Ectodermal cell (in vitro differentiated cells): ENCODE data around the gene PER3.

Experiments
- H3K27ac ChIP-seq: 2 replicates; pipeline ENCODE4 v1.7.0; 2013; ENCODE audit warnings: mild to moderate bottlenecking, low read depth, low read length; ENCODE audit not compliant: insufficient read depth, poor library complexity, severe bottlenecking
- H3K27me3 ChIP-seq: 2 replicates; pipeline ENCODE4 v1.7.0; 2013; ENCODE audit warnings: mild to moderate bottlenecking, low read length; ENCODE audit not compliant: insufficient read depth, control insufficient read depth, poor library complexity, severe bottlenecking
- H3K36me3 ChIP-seq: one replicate; pipeline ENCODE4 v1.7.0; 2013; ENCODE audit warnings: low read length; ENCODE audit not compliant: control insufficient read depth, insufficient read depth
- H3K4me1 ChIP-seq: one replicate; pipeline ENCODE4 v1.7.0; 2013; ENCODE audit warnings: low read length; ENCODE audit not compliant: control insufficient read depth, insufficient read depth
- H3K4me3 ChIP-seq: 2 replicates; pipeline ENCODE4 v1.7.0; 2013; ENCODE audit warnings: low read depth, low read length, control low read depth; ENCODE audit not compliant: insufficient read depth
- H3K9me3 ChIP-seq: 2 replicates; pipeline ENCODE4 v1.7.0; 2013; ENCODE audit warnings: mild to moderate bottlenecking, low read length, moderate library complexity; ENCODE audit not compliant: control insufficient read depth
- WGBS, 2 experiments: methylation state at CpG; one replicate each; pipeline ENCODE4 v1.1.7; 2013; ENCODE audit warnings: missing lambda C conversion rate in 2 of 2; 5-methylcytosine and 5-hydroxymethylcytosine counted together

The PER3 gene

GRCh38 chr1:7885513-7886404, 101.7 kb downstream of the PER3 start:
- Histone ChIP-seq H3K36me3 (no peaks in the 10 kb centered on the region), H3K4me3 (no peak overlapping the region), H3K4me1 (no peaks in the 10 kb centered on the region), H3K9me3 (no peaks in the 10 kb centered on the region), H3K27ac (no peak overlapping the region), H3K27me3 (no peaks in the 10 kb centered on the region)
- 84 to 85% methylated on average over 22 to 24 of the region's 27 CpGs for WGBS, 2 experiments

- Histone ChIP-seq H3K4me3 (no peak overlapping the region), H3K9me3 (no peaks in the 10 kb centered on the region), H3K27ac (no peak overlapping the region), H3K27me3 (no peaks in the 10 kb centered on the region), H3K4me1 (no peaks in the 10 kb centered on the region), H3K36me3 (no peaks in the 10 kb centered on the region)
- 93 to 94% methylated on average over 7 of the region's 7 CpGs for WGBS, 2 experiments
Measured at GRCh38 chr1:7886405-7886745, 102.3 kb downstream of the PER3 start.

GRCh38 chr1:7888248-7889081, 104.4 kb downstream of the PER3 start:
- H3K9me3 ChIP-seq: no peaks in the 10 kb centered on the region
- no peaks in the 10 kb centered on the region for H3K27me3 ChIP-seq
- 94 to 95% methylated on average over 9 of the region's 9 CpGs for WGBS, 2 experiments
- H3K4me3 ChIP-seq: no peak overlapping the region
- H3K4me1 ChIP-seq: no peaks in the 10 kb centered on the region
- no peak overlapping the region for H3K27ac ChIP-seq
- H3K36me3 ChIP-seq: no peaks in the 10 kb centered on the region

- Histone ChIP-seq H3K27me3 (no peaks in the 10 kb centered on the region), H3K27ac (no peak overlapping the region), H3K36me3 (no peaks in the 10 kb centered on the region), H3K9me3 (no peaks in the 10 kb centered on the region), H3K4me1 (no peaks in the 10 kb centered on the region), H3K4me3 (no peak overlapping the region)
- 94 to 96% methylated on average over 2 of the region's 2 CpGs for WGBS, 2 experiments
Measured at GRCh38 chr1:7890853-7891252, 106.8 kb downstream of the PER3 start.

- no peaks in the 10 kb centered on the region for H3K36me3 ChIP-seq
- H3K27me3 ChIP-seq: no peaks in the 10 kb centered on the region
- no peaks in the 10 kb centered on the region for H3K4me1 ChIP-seq
- no peak overlapping the region for H3K4me3 ChIP-seq
- H3K27ac ChIP-seq: no peak overlapping the region
- no peaks in the 10 kb centered on the region for H3K9me3 ChIP-seq
- 84 to 85% methylated on average over 9 of the region's 9 CpGs for whole genome bisulfite sequencing, 2 experiments
Measured at GRCh38 chr1:7891804-7892203, 107.7 kb downstream of the PER3 start.

- WGBS, 2 experiments: 94 to 95% methylated on average over 13 of the region's 13 CpGs
- Histone ChIP-seq H3K4me1 (no peaks in the 10 kb centered on the region), H3K36me3 (no peaks in the 10 kb centered on the region), H3K27ac (no peak overlapping the region), H3K27me3 (no peaks in the 10 kb centered on the region), H3K4me3 (no peak overlapping the region), H3K9me3 (no peaks in the 10 kb centered on the region)
Measured at GRCh38 chr1:7893529-7894180, 109.6 kb downstream of the PER3 start.
